Right lobe of liver (tissue), 4 donors: ENCODE data around the gene ULBP1.

Source experiments
- POLR2A ChIP-seq: fragments of 450-650 bp; IDR thresholded peaks from one replicate; pipeline ENCODE4 v1.6.1; 2017; ENCODE audit warnings: antibody characterized with exemption, mild to moderate bottlenecking
- TF ChIP-seq, protein P1 (sequence below), 4 donors: fragments of 200-600 bp in 3 of 4; fragments of 450-650 bp in 1 of 4; IDR thresholded peaks; one replicate each; pipeline versions ENCODE4 v1.5.1 to v1.8.0; 2016 to 2022; ENCODE audit warnings: antibody characterized with exemption in 4 of 4, mild to moderate bottlenecking in 2 of 4
- donor health status: DM: no; HTN: no; CAD: no.
- donor health status: DM: no; HTN: no; CAD: no.
- donor health status: DM: no; HTN: yes; CAD: no.

- TF ChIP-seq, protein P1, sequence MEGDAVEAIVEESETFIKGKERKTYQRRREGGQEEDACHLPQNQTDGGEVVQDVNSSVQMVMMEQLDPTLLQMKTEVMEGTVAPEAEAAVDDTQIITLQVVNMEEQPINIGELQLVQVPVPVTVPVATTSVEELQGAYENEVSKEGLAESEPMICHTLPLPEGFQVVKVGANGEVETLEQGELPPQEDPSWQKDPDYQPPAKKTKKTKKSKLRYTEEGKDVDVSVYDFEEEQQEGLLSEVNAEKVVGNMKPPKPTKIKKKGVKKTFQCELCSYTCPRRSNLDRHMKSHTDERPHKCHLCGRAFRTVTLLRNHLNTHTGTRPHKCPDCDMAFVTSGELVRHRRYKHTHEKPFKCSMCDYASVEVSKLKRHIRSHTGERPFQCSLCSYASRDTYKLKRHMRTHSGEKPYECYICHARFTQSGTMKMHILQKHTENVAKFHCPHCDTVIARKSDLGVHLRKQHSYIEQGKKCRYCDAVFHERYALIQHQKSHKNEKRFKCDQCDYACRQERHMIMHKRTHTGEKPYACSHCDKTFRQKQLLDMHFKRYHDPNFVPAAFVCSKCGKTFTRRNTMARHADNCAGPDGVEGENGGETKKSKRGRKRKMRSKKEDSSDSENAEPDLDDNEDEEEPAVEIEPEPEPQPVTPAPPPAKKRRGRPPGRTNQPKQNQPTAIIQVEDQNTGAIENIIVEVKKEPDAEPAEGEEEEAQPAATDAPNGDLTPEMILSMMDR (IDR thresholded peaks at IDR 0.05) = peak in 2 of 4 donors; percentile 7 to 8
- TF ChIP-seq POLR2A = no peak
Measured at GRCh38 chr6:149929422-149929821, 34.3 kb upstream of the ULBP1 start.
